Large intestine (tissue), 3 donors: ENCODE measurements around the gene SMYD4. TPM values are rescaled to one million over a fixed set of nuclear protein-coding genes. Genes with fewer than 3 reads are reported as not detected.
A peak's percentile ranks its signal among the peaks of the same experiment; 100 is the strongest.

ENCODE experiments used
- DNase-seq, 2 donors: peaks; one replicate each; pipeline versions ENCODE4 v3.0.0 to v3.0.0-alpha.2; 2013
- H3K27ac ChIP-seq: one replicate; pipeline ENCODE4 v1.5.1; 2013; ENCODE audit warnings: low read length
- H3K27me3 ChIP-seq: 2 replicates; pipeline ENCODE4 v1.6.1; 2013; ENCODE audit warnings: low read length; ENCODE audit not compliant: control insufficient read depth, insufficient read depth
- H3K36me3 ChIP-seq: 2 replicates; pipeline ENCODE4 v1.6.1; 2013; ENCODE audit warnings: low read length; ENCODE audit not compliant: control insufficient read depth, insufficient read depth
- H3K4me1 ChIP-seq: one replicate; pipeline ENCODE4 v1.6.1; 2013; ENCODE audit warnings: low read length; ENCODE audit not compliant: control insufficient read depth, insufficient read depth
- H3K4me3 ChIP-seq: one replicate; pipeline ENCODE4 v1.5.1; 2013; ENCODE audit warnings: low read length
- H3K9me3 ChIP-seq: one replicate; pipeline ENCODE4 v1.6.1; 2013; ENCODE audit warnings: mild to moderate bottlenecking, low read depth, low read length, moderate library complexity; ENCODE audit not compliant: control insufficient read depth
- WGBS: methylation state at CpG from one replicate; pipeline ENCODE4 v1.1.5; 2013; ENCODE audit warnings: low lambda C conversion rate; ENCODE audit not compliant: insufficient coverage; 5-methylcytosine and 5-hydroxymethylcytosine counted together
- polyA plus RNA-seq: library from polyadenylated mRNA; unstranded; fragments of 120-200 nt; gene quantifications from one replicate; pipeline ENCODE4 v1.2.1, GENCODE V29; 2013

SMYD4 gene
- polyA plus RNA-seq, 1 donor = 15.4 TPM

GRCh38 chr17:1735418-1735817 is 94.3 kb downstream of the SMYD4 start:
- DNase-seq = no peak
- Histone ChIP-seq H3K27ac (no peak overlapping the region), H3K27me3 (no peaks in the 10 kb centered on the region), H3K4me1 (peaks cover 25% of the 10 kb centered on the region), H3K4me3 (no peak overlapping the region), H3K9me3 (peaks cover 9% of the 10 kb centered on the region), H3K36me3 (peaks cover 40% of the 10 kb centered on the region)
- no CpG with 5 or more reads among the region's 10 CpGs for WGBS

DNA sequence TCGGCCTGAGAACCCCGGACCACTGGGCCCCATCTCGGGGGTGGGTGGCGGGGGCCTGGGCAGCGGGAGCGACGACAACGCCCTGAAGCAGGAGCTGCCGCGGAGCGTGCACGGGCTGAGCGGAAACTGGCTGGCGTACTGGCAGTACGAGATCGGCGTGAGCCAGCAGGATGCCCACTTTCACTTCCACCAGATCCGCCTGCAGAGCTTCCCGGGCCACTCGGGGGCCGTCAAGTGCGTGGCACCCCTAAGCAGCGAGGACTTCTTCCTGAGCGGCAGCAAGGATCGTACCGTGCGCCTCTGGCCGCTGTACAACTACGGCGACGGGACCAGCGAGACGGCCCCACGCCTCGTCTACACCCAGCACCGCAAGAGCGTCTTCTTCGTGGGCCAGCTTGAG is 95.9 kb downstream of the SMYD4 start:
- H3K27me3 ChIP-seq = no peaks in the 10 kb centered on the region
- WGBS = no CpG with 5 or more reads among the region's 38 CpGs
- peaks cover 25% of the 10 kb centered on the region for H3K4me1 ChIP-seq
- no peak for DNase-seq
- H3K4me3 ChIP-seq = no peak overlapping the region
- H3K9me3 ChIP-seq = peaks cover 11% of the 10 kb centered on the region
- H3K36me3 ChIP-seq = peaks cover 41% of the 10 kb centered on the region
- no peak overlapping the region for H3K27ac ChIP-seq

DNA sequence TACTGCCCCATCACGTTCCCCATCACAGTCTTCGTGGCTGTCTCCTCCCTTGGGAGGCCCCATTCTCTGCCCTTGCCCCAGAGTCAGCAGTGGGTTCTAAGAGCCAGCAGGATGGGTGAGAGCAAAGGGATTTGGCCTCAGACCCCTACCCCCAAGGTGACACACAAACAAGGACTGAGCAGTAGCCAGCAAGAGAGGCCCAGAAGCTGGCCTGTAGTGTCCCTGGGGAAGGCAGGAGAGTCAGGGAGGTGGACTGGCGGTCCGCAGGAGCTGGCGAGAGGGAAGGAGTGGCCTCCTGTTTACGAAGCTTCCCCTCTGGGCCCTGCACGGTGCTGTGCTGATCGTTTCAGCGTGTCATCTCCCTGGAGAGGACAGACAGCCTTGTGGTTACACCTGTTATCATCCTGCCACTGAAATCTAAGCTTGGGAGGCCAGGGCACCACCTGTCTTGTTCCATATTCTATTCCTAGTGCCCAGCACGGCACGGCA is 96.8 kb downstream of the SMYD4 start:
- H3K9me3 ChIP-seq = peaks cover 11% of the 10 kb centered on the region
- peaks cover 42% of the 10 kb centered on the region for H3K36me3 ChIP-seq
- no CpG with 5 or more reads among the region's 11 CpGs for WGBS
- DNase-seq = no peak
- H3K27ac ChIP-seq = no peak overlapping the region
- no peak overlapping the region for H3K4me3 ChIP-seq
- no peaks in the 10 kb centered on the region for H3K27me3 ChIP-seq
- peaks cover 22% of the 10 kb centered on the region for H3K4me1 ChIP-seq

DNA sequence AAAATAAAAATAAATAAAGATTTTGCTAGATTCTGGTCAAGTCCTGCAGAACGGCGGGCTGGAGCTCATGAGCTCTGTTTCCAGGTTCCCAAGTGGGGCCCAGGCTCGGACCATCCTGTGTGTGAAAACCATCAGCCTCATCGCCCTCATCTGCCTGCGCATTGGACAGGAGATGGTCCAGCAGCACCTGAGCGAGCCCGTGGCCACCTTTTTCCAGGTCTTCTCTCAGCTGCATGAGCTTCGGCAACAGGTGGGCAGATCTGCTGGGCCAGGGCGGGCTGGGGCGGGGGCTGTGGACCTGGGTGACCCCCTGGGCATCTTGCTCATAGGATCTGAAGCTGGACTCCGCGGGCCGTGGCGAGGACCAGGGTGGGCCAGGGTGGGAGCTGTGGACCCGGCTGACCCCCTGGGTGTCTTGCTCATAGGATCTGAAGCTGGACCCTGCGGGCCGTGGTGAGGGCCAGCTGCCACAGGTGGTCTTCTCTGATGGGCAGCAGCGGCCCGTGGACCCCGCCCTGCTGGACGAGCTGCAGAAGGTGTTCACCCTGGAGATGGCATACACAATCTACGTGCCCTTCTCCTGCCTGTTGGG is 97.4 kb downstream of the SMYD4 start:
- WGBS = 100% methylated on average over 2 of the region's 22 CpGs
- Histone ChIP-seq H3K4me1 (peaks cover 22% of the 10 kb centered on the region), H3K4me3 (no peak overlapping the region), H3K36me3 (peaks cover 42% of the 10 kb centered on the region), H3K27ac (no peak overlapping the region), H3K9me3 (peaks cover 11% of the 10 kb centered on the region), H3K27me3 (no peaks in the 10 kb centered on the region)
- DNase-seq = no peak

GRCh38 chr17:1731194-1731506 is 98.6 kb downstream of the SMYD4 start:
- Histone ChIP-seq H3K36me3 (peaks cover 52% of the 10 kb centered on the region), H3K27ac (no peak overlapping the region)

DNA sequence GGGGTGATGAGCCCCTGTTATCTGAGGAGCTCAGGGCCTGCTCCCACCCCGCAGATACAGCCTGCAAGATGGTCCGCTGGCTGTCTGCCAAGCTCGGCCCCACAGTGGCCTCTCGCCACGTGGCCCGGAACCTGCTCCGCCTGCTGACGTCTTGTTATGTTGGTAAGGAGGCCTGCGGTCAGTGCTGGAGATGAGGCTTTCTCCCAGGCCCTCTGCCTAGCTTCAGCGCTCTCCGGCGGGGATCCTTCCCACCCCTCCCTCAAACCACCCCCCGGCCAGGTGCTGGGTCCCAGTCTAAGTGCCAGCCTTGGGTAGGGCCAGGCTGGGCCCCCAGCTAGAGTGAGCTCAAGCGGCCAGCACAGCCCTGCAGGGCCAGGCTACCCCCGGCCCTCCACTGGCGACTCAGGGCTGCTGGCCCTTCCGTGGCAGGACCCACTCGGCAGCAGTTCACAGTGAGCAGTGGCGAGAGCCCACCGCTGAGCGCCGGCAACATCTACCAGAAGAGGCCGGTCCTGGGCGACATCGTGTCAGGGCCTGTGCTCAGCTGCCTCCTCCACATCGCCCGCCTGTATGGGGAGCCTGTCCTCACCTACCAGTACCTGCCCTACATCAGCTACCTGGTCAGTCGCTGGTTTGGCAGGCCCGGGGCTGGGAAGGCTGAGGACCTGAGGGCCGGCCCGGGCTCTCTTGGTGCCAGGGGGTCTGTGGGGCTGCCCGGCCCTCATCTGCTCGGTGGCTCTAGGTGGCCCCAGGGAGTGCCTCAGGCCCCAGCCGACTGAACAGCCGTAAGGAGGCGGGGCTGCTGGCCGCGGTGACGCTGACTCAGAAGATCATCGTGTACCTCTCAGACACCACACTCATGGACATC is 99.1 kb downstream of the SMYD4 start:
- Histone ChIP-seq H3K9me3 (peaks cover 20% of the 10 kb centered on the region), H3K4me1 (peaks cover 10% of the 10 kb centered on the region), H3K27me3 (no peaks in the 10 kb centered on the region), H3K4me3 (no peak overlapping the region), H3K27ac (peak overlapping the region; percentile 43), H3K36me3 (peaks cover 53% of the 10 kb centered on the region)
- no CpG with 5 or more reads among the region's 40 CpGs for WGBS
- DNase-seq = peak; percentile 59 to 68

More at GRCh38 chr17:1731194-1731506, 98.6 kb downstream of the SMYD4 start:
- whole genome bisulfite sequencing = no CpG with 5 or more reads among the region's 10 CpGs
- H3K9me3 ChIP-seq = peaks cover 14% of the 10 kb centered on the region
- H3K27me3 ChIP-seq = no peaks in the 10 kb centered on the region
- peaks cover 10% of the 10 kb centered on the region for H3K4me1 ChIP-seq
- no peak overlapping the region for H3K4me3 ChIP-seq
- DNase-seq = no peak

DNA sequence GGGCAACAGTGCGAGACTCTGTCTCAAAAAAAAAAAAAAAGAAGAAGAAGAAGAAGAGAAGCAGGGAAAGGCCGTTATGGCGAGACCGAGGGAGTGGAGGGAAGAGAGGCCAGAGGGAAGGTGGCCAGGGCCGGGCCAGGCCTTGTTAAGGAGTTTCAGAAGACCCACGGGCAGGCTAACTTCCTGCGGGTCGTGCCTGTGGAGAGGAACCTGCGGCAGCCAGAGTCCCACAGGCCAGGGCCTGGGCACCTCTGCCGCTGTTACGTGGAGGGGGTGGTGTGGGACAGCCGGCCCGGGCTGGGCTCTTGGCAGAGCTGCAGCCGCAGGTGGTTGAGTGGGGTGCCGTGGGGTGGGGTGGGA is 99.8 kb downstream of the SMYD4 start:
- no peak for DNase-seq
- Histone ChIP-seq H3K27me3 (no peaks in the 10 kb centered on the region), H3K4me3 (no peak overlapping the region), H3K36me3 (peaks cover 50% of the 10 kb centered on the region), H3K9me3 (peaks cover 20% of the 10 kb centered on the region), H3K27ac (no peak overlapping the region), H3K4me1 (peaks cover 15% of the 10 kb centered on the region)
- WGBS = no CpG with 5 or more reads among the region's 15 CpGs

Other genes starting within 250 kb of the SMYD4 start
- gene SLC43A2, start 201.1 kb downstream of the SMYD4 start, polyA plus RNA-seq = 80.3 TPM
- gene SCARF1, start 184.2 kb downstream of the SMYD4 start, polyA plus RNA-seq = 6.5 TPM
- 9.0 TPM for gene RILP, start 180.0 kb downstream of the SMYD4 start, polyA plus RNA-seq
- gene PRPF8, start 145.0 kb downstream of the SMYD4 start, polyA plus RNA-seq = 177 TPM
- 2.8 TPM for gene TLCD2, start 119.5 kb downstream of the SMYD4 start, polyA plus RNA-seq
- gene WDR81, start 105.2 kb downstream of the SMYD4 start, polyA plus RNA-seq = 19.3 TPM
- gene SERPINF2, start 87.0 kb downstream of the SMYD4 start, polyA plus RNA-seq = 14.3 TPM
- gene SERPINF1, start 67.8 kb downstream of the SMYD4 start, polyA plus RNA-seq = 34.2 TPM
- 64.4 TPM for gene RPA1, start 103 bp upstream of the SMYD4 start, polyA plus RNA-seq
- gene RTN4RL1, start 195.4 kb upstream of the SMYD4 start, polyA plus RNA-seq = 0.45 TPM
- 40.4 TPM for gene DPH1, start 200.3 kb upstream of the SMYD4 start, polyA plus RNA-seq
- 26.8 TPM for gene OVCA2, start 212.1 kb upstream of the SMYD4 start, polyA plus RNA-seq
- gene HIC1, start 225.2 kb upstream of the SMYD4 start, polyA plus RNA-seq = 15.9 TPM